GM23248 (cell line): ENCODE data around the gene PHF11. TPM values are rescaled to one million over a fixed set of nuclear protein-coding genes. Genes with fewer than 3 reads are reported as not detected.

Experiments
- DNase-seq: peaks from one replicate; pipeline ENCODE4 v3.0.0-alpha.2; 2015
- H2AFZ ChIP-seq: fragments of 200-600 bp; sonication (generic); 2 replicates; pipeline ENCODE4 v1.6.1; 2016; ENCODE audit warnings: antibody characterized with exemption
- H3F3A ChIP-seq: fragments of 200-600 bp; sonication (generic); 2 replicates; pipeline ENCODE4 v1.6.1; 2016; ENCODE audit warnings: mild to moderate bottlenecking, antibody characterized with exemption, mixed run types; ENCODE audit not compliant: insufficient read depth
- H3K27ac ChIP-seq: fragments of 200-600 bp; sonication (generic); 2 replicates; pipeline ENCODE4 v1.5.1; 2016; ENCODE audit warnings: mild to moderate bottlenecking
- H3K27me3 ChIP-seq: fragments of 200-600 bp; sonication (generic); replicated peaks from 2 replicates; pipeline ENCODE4 v1.6.1; 2016; ENCODE audit warnings: mild to moderate bottlenecking; ENCODE audit not compliant: insufficient read depth
- H3K36me3 ChIP-seq: fragments of 200-600 bp; sonication (generic); 2 replicates; pipeline ENCODE4 v1.6.1; 2016; ENCODE audit warnings: low read depth, mild to moderate bottlenecking
- H3K4me1 ChIP-seq: fragments of 200-600 bp; sonication (generic); 2 replicates; pipeline ENCODE4 v1.6.1; 2016; ENCODE audit warnings: mild to moderate bottlenecking; ENCODE audit not compliant: insufficient read depth
- H3K4me2 ChIP-seq: fragments of 200-600 bp; sonication (generic); one replicate; pipeline ENCODE4 v1.6.1; 2016; ENCODE audit warnings: mild to moderate bottlenecking; ENCODE audit not compliant: unreplicated experiment
- H3K4me3 ChIP-seq: fragments of 200-600 bp; sonication (generic); 2 replicates; pipeline ENCODE4 v1.5.1; 2016; ENCODE audit warnings: mild to moderate bottlenecking
- H3K79me2 ChIP-seq: fragments of 200-600 bp; sonication (generic); 2 replicates; pipeline ENCODE4 v1.6.1; 2016; ENCODE audit warnings: mild to moderate bottlenecking; ENCODE audit not compliant: insufficient read depth
- H3K9ac ChIP-seq: fragments of 200-600 bp; sonication (generic); 2 replicates; pipeline ENCODE4 v1.6.1; 2016; ENCODE audit warnings: mild to moderate bottlenecking
- H3K9me2 ChIP-seq: fragments of 200-600 bp; sonication (generic); 2 replicates; pipeline ENCODE4 v1.6.1; 2016; ENCODE audit warnings: mixed run types, mild to moderate bottlenecking, moderate library complexity; ENCODE audit not compliant: insufficient read depth
- H3K9me3 ChIP-seq: fragments of 200-600 bp; sonication (generic); one replicate; pipeline ENCODE4 v1.6.1; 2017; ENCODE audit warnings: low read depth
- H4K20me1 ChIP-seq: fragments of 200-600 bp; sonication (generic); 2 replicates; pipeline ENCODE4 v1.6.0; 2016; ENCODE audit not compliant: insufficient read depth
- EZH2 ChIP-seq: fragments of 200-600 bp; sonication (generic); IDR thresholded peaks from 2 replicates; pipeline ENCODE4 v1.6.1; 2018; ENCODE audit warnings: antibody characterized with exemption, mild to moderate bottlenecking; ENCODE audit not compliant: insufficient read depth, poor library complexity, severe bottlenecking
- EZH2phosphoT487 ChIP-seq: fragments of 200-600 bp; sonication (generic); IDR thresholded peaks from 2 replicates; pipeline ENCODE4 v1.6.1; 2018; ENCODE audit warnings: antibody characterized with exemption, moderate library complexity, mild to moderate bottlenecking, low read depth; ENCODE audit not compliant: insufficient read depth
- WGBS, 2 experiments: methylation state at CpG; one replicate each; pipeline ENCODE4 v1.1.6; 2015 to 2017; ENCODE audit warnings: low lambda C conversion rate in 2 of 2, low coverage in 1 of 2; ENCODE audit errors: missing lambda C conversion rate in 2 of 2; 5-methylcytosine and 5-hydroxymethylcytosine counted together
- in situ Hi-C: fragments of 300-500 bp; cut with MboI; formaldehyde crosslinking; loops from 2 replicates; pipeline ENCODE4 v1.15.0; 2020
- polyA plus RNA-seq: library from polyadenylated mRNA; unstranded; fragments of >200 nt; fragmentation: Nextera tagmentation; extraction: Ambion mirVana; gene quantifications from 2 replicates; pipeline ENCODE4 v1.2.1, GENCODE V29; 2016
- total RNA-seq: library from RNA; depleted of rRNA; stranded (reverse); fragments of >200 nt; shearing (Covaris generic); gene quantifications from 2 replicates; pipeline ENCODE4 v1.2.3, GENCODE V29; 2014

PHF11 gene
- total and polyA plus RNA-seq, 2 experiments from 2014 or later: 16.9 to 29.3 TPM

GRCh38 chr13:49545661-49546060 lies 49.9 kb downstream of the PHF11 start:
- peaks cover 21% of the 10 kb centered on the region for H3K36me3 ChIP-seq
- no peak for DNase-seq

GRCh38 chr13:49546561-49546960 lies 50.8 kb downstream of the PHF11 start:
- H3F3A ChIP-seq: no peaks in the 10 kb centered on the region
- no peak for DNase-seq
- WGBS, 2 experiments: 92 to 95% methylated on average over 9 of the region's 9 CpGs
- H3K4me1 ChIP-seq: no peaks in the 10 kb centered on the region
- H2AFZ ChIP-seq: no peak overlapping the region
- H3K79me2 ChIP-seq: no peaks in the 10 kb centered on the region
- no peaks in the 10 kb centered on the region for H3K9me2 ChIP-seq
- peaks cover 15% of the 10 kb centered on the region for H3K36me3 ChIP-seq
- H3K4me3 ChIP-seq: no peak overlapping the region
- H4K20me1 ChIP-seq: no peaks in the 10 kb centered on the region
- no peak overlapping the region for H3K27ac ChIP-seq
- H3K9ac ChIP-seq: no peak overlapping the region
- no peaks in the 10 kb centered on the region for H3K9me3 ChIP-seq
- no peaks in the 10 kb centered on the region for H3K27me3 ChIP-seq
- no peak overlapping the region for H3K4me2 ChIP-seq
- in situ Hi-C loops: no loop called here
- TF ChIP-seq EZH2phosphoT487: no peak
- no peak for TF ChIP-seq EZH2

More at GRCh38 chr13:49545661-49546060, 49.9 kb downstream of the PHF11 start:
- WGBS, 2 experiments: 88 to 89% methylated on average over 4 of the region's 4 CpGs
- H3K27ac ChIP-seq: no peak overlapping the region
- no peaks in the 10 kb centered on the region for H3K4me1 ChIP-seq
- H3K9me3 ChIP-seq: no peaks in the 10 kb centered on the region
- in situ Hi-C loops: no loop called here
- H3K27me3 ChIP-seq: no peaks in the 10 kb centered on the region
- H2AFZ ChIP-seq: no peak overlapping the region
- no peaks in the 10 kb centered on the region for H3F3A ChIP-seq
- no peaks in the 10 kb centered on the region for H3K79me2 ChIP-seq
- H4K20me1 ChIP-seq: no peaks in the 10 kb centered on the region
- TF ChIP-seq EZH2 (no peak), EZH2phosphoT487 (no peak)
- H3K4me2 ChIP-seq: no peak overlapping the region
- H3K4me3 ChIP-seq: no peak overlapping the region
- no peak overlapping the region for H3K9ac ChIP-seq
- H3K9me2 ChIP-seq: no peaks in the 10 kb centered on the region

- Histone ChIP-seq H3K27ac (no peak overlapping the region), H3K79me2 (no peaks in the 10 kb centered on the region), H3K4me3 (no peak overlapping the region), H3K9ac (no peak overlapping the region), H3K36me3 (peaks cover 13% of the 10 kb centered on the region), H3K9me3 (no peaks in the 10 kb centered on the region), H3K9me2 (no peaks in the 10 kb centered on the region), H4K20me1 (no peaks in the 10 kb centered on the region), H3K27me3 (no peaks in the 10 kb centered on the region), H3F3A (no peaks in the 10 kb centered on the region), H3K4me1 (no peaks in the 10 kb centered on the region), H3K4me2 (no peak overlapping the region), H2AFZ (no peak overlapping the region)
- no peak for TF ChIP-seq EZH2
- TF ChIP-seq EZH2phosphoT487: no peak
- peak; percentile 7 for DNase-seq
- in situ Hi-C loops: no loop called here
- WGBS, 2 experiments: 89 to 91% methylated on average over 15 of the region's 15 CpGs
These were observed 53.5 kb downstream of the PHF11 start for GRCh38 chr13:49549289-49549688.

GRCh38 chr13:49550942-49551644 lies 55.3 kb downstream of the PHF11 start:
- no peak overlapping the region for H2AFZ ChIP-seq
- no peaks in the 10 kb centered on the region for H3K27me3 ChIP-seq
- peaks cover 9% of the 10 kb centered on the region for H3K36me3 ChIP-seq
- no peak for DNase-seq
- H3K4me3 ChIP-seq: no peak overlapping the region
- H3K9me2 ChIP-seq: no peaks in the 10 kb centered on the region
- no peaks in the 10 kb centered on the region for H3K9me3 ChIP-seq
- in situ Hi-C loops: no loop called here
- 98% methylated on average over 10 of the region's 10 CpGs for WGBS, 2 experiments
- no peak overlapping the region for H3K4me2 ChIP-seq
- H3K4me1 ChIP-seq: no peaks in the 10 kb centered on the region
- TF ChIP-seq EZH2phosphoT487: no peak
- no peak for TF ChIP-seq EZH2
- H3K9ac ChIP-seq: no peak overlapping the region
- no peaks in the 10 kb centered on the region for H4K20me1 ChIP-seq
- H3K79me2 ChIP-seq: no peaks in the 10 kb centered on the region
- H3K27ac ChIP-seq: no peak overlapping the region
- no peaks in the 10 kb centered on the region for H3F3A ChIP-seq

- Histone ChIP-seq H3K9me2 (no peaks in the 10 kb centered on the region), H3F3A (no peaks in the 10 kb centered on the region), H3K4me2 (no peak overlapping the region), H3K4me1 (no peaks in the 10 kb centered on the region), H2AFZ (no peak overlapping the region), H4K20me1 (no peaks in the 10 kb centered on the region), H3K9ac (no peak overlapping the region), H3K4me3 (no peak overlapping the region), H3K27ac (no peak overlapping the region), H3K9me3 (peaks cover 3% of the 10 kb centered on the region), H3K36me3 (peaks cover 6% of the 10 kb centered on the region), H3K27me3 (no peaks in the 10 kb centered on the region), H3K79me2 (no peaks in the 10 kb centered on the region)
- in situ Hi-C loops: no loop called here
- 97 to 100% methylated on average over 2 of the region's 2 CpGs for WGBS, 2 experiments
- no peak for TF ChIP-seq EZH2
- TF ChIP-seq EZH2phosphoT487: no peak
- no peak for DNase-seq
These were observed 58.1 kb downstream of the PHF11 start for GRCh38 chr13:49553888-49554287.
